ENCODE data around the gene GPX2.

GRCh38 chr14:64987438-64987767, 44.9 kb upstream of the GPX2 start:
- TF ChIP-seq CTCF (conservative IDR thresholded peaks at IDR 0.05) (no peak), EZH2 (IDR thresholded peaks at IDR 0.05; ENCODE audit: low read depth) (no peak)
